ENCODE results near the gene CEBPE.

Gene CEBPE

DNA sequence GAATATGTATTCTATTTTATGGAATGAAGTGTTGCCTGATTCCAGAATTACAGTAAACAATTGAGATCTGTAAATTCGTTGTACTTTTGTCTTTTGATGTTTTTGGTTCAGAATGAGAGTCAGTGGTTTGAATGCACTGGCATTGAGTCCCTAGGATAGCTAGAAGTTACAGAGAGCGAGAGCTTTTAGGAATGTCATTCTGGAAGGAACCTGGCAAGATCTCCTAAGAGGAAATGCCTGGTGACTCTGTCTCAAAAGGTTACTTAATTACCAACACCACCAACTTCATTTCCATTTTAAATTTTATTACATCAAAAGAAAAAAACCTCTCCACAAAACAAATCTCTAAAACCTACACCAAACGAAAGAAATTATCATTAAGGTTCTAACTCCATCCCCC is 6.0 kb upstream of the CEBPE start:
- H3K27me3 ChIP-seq (ENCODE audit: control insufficient read depth in 1 of 2, insufficient read depth in 2 of 2, low read length in 2 of 2), result no peaks in the 10 kb centered on the region
- peaks cover 13 to 14% of the 10 kb centered on the region in 2 donors for H3K4me1 ChIP-seq (ENCODE audit: control insufficient read depth in 1 of 2, insufficient read depth in 2 of 2, low read length in 2 of 2)
- H3K27ac ChIP-seq (ENCODE audit: low read depth, low read length), result no peak overlapping the region
- H3K36me3 ChIP-seq (ENCODE audit: control insufficient read depth in 1 of 2, insufficient read depth in 2 of 2, low read length in 2 of 2), result peaks cover 20 to 29% of the 10 kb centered on the region in 2 donors
- H3K9me3 ChIP-seq (ENCODE audit: control insufficient read depth in 1 of 2, low read length in 2 of 2), result no peaks in the 10 kb centered on the region
- no peak overlapping the region for H3K4me3 ChIP-seq (ENCODE audit: low read depth in 1 of 2, low read length in 2 of 2)
- no peak overlapping the region for H3K9ac ChIP-seq (ENCODE audit: low read depth in 1 of 2, low read length in 2 of 2)

DNA sequence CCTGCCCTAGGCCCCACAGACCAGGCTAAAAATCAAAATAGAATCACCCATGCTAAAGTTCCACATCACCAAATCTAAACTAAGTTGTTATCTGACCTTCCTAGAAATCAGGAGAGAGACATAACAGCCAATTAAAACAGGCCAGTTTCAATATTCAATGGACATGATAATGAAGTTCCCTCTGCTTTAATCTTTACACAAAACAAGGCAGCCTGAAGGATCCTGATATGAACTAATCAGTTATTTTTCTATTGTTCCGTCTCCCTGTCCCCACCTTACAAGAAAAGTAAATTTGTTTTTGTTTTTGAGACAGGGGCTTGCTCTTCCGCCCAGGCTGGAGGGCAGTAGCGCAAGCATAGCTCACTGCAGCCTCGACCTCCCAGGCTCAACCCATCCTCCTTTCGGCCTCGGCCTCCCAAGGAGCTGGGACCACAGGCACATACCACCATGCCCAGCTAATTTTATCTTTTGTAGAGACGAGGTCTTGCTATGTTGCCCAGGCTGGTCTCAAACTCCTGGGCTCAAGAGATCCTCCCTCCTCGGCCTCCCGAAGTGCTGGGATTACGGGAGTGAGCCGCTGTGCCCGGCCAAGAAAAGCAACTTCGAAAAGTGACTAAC is 5.4 kb upstream of the CEBPE start:
- Histone ChIP-seq H3K9ac (ENCODE audit: low read depth in 1 of 2, low read length in 2 of 2) (no peak overlapping the region), H3K27me3 (ENCODE audit: control insufficient read depth in 1 of 2, insufficient read depth in 2 of 2, low read length in 2 of 2) (no peaks in the 10 kb centered on the region), H3K27ac (ENCODE audit: low read depth, low read length) (no peak overlapping the region), H3K9me3 (ENCODE audit: control insufficient read depth in 1 of 2, low read length in 2 of 2) (no peaks in the 10 kb centered on the region), H3K36me3 (ENCODE audit: control insufficient read depth in 1 of 2, insufficient read depth in 2 of 2, low read length in 2 of 2) (peaks cover 14 to 24% of the 10 kb centered on the region in 2 donors), H3K4me1 (ENCODE audit: control insufficient read depth in 1 of 2, insufficient read depth in 2 of 2, low read length in 2 of 2) (peaks cover 14 to 19% of the 10 kb centered on the region in 2 donors), H3K4me3 (ENCODE audit: low read depth in 1 of 2, low read length in 2 of 2) (no peak overlapping the region)

DNA sequence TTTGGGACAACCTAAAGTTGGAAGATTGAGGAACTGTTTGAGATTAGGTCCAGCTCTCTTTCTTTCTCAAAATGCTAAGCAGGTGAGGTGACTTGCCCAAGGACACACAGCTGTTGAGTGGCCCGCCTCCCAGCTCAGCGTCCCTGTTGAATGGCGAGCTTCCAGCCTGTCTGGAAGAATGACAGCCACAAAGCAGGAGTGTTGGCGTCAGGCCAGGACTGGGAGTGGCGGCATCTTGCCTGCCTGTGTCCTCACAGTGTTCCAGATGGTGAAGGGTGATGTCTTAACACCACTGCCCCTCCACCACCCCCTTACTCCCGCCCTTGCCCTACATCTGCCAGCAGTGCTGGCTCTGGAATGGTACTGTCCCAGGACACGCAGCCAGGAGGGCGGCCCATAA is 4.4 kb upstream of the CEBPE start:
- peaks cover 14 to 21% of the 10 kb centered on the region in 2 donors for H3K4me1 ChIP-seq (ENCODE audit: control insufficient read depth in 1 of 2, insufficient read depth in 2 of 2, low read length in 2 of 2)
- H3K36me3 ChIP-seq (ENCODE audit: control insufficient read depth in 1 of 2, insufficient read depth in 2 of 2, low read length in 2 of 2), result peaks cover 8 to 16% of the 10 kb centered on the region in 2 donors
- no peak overlapping the region for H3K27ac ChIP-seq (ENCODE audit: low read depth, low read length)
- H3K9ac ChIP-seq (ENCODE audit: low read depth in 1 of 2, low read length in 2 of 2), result no peak overlapping the region
- no peak overlapping the region for H3K4me3 ChIP-seq (ENCODE audit: low read depth in 1 of 2, low read length in 2 of 2)
- no peaks in the 10 kb centered on the region for H3K9me3 ChIP-seq (ENCODE audit: control insufficient read depth in 1 of 2, low read length in 2 of 2)
- no peaks in the 10 kb centered on the region for H3K27me3 ChIP-seq (ENCODE audit: control insufficient read depth in 1 of 2, insufficient read depth in 2 of 2, low read length in 2 of 2)

DNA sequence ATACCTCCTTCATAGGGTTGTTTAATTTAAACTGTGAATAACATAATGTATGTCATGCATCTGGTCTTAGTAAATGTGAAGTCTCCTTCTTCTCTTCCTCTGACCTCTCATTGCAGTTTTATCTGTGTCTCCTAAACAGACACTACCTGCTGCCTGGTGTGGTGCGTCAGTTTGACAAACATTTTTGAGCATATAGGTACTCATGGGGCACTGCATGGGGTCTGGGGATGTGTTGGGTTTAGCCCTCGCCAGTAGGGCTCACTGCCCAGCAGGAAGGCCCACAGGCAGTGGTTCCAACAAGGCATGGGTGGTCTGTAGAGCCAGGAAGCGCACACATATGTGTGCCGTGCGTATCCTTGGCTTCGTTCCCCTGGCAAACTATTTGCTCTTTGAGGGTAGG is 3.0 kb upstream of the CEBPE start:
- H3K9me3 ChIP-seq (ENCODE audit: control insufficient read depth in 1 of 2, low read length in 2 of 2), result no peaks in the 10 kb centered on the region
- H3K27me3 ChIP-seq (ENCODE audit: control insufficient read depth in 1 of 2, insufficient read depth in 2 of 2, low read length in 2 of 2), result no peaks in the 10 kb centered on the region
- H3K36me3 ChIP-seq (ENCODE audit: control insufficient read depth in 1 of 2, insufficient read depth in 2 of 2, low read length in 2 of 2), result peaks cover 0 to 5% of the 10 kb centered on the region in 2 donors
- H3K27ac ChIP-seq (ENCODE audit: low read depth, low read length), result no peak overlapping the region
- no peak overlapping the region for H3K9ac ChIP-seq (ENCODE audit: low read depth in 1 of 2, low read length in 2 of 2)
- H3K4me1 ChIP-seq (ENCODE audit: control insufficient read depth in 1 of 2, insufficient read depth in 2 of 2, low read length in 2 of 2), result peaks cover 14 to 21% of the 10 kb centered on the region in 2 donors
- H3K4me3 ChIP-seq (ENCODE audit: low read depth in 1 of 2, low read length in 2 of 2), result no peak overlapping the region

DNA sequence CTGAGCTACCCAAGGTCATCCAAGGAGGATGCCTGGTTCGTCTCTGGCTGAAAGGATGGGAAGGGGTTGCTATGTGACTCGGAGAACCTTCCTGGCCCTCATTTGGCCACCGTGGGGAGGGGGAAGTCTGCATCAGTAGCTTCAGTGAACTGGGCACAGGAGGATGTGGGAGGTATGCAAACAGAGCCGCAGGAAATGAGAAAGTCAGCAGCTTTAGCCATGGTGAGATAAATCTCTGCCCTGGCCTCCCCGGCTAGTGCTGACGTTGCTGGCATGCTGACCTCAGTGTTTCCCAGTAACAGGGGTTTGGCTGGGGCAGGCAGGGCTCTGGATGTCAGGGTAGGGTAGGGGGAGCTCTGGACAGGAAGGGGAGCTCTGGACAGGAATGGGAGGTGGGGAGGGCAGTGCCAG is 2.3 kb upstream of the CEBPE start:
- Histone ChIP-seq H3K9me3 (ENCODE audit: control insufficient read depth in 1 of 2, low read length in 2 of 2) (no peaks in the 10 kb centered on the region), H3K36me3 (ENCODE audit: control insufficient read depth in 1 of 2, insufficient read depth in 2 of 2, low read length in 2 of 2) (no peaks in the 10 kb centered on the region), H3K4me1 (ENCODE audit: control insufficient read depth in 1 of 2, insufficient read depth in 2 of 2, low read length in 2 of 2) (peaks cover 14 to 21% of the 10 kb centered on the region in 2 donors), H3K27me3 (ENCODE audit: control insufficient read depth in 1 of 2, insufficient read depth in 2 of 2, low read length in 2 of 2) (no peaks in the 10 kb centered on the region), H3K9ac (ENCODE audit: low read depth in 1 of 2, low read length in 2 of 2) (no peak overlapping the region), H3K27ac (ENCODE audit: low read depth, low read length) (no peak overlapping the region), H3K4me3 (ENCODE audit: low read depth in 1 of 2, low read length in 2 of 2) (no peak overlapping the region)

DNA sequence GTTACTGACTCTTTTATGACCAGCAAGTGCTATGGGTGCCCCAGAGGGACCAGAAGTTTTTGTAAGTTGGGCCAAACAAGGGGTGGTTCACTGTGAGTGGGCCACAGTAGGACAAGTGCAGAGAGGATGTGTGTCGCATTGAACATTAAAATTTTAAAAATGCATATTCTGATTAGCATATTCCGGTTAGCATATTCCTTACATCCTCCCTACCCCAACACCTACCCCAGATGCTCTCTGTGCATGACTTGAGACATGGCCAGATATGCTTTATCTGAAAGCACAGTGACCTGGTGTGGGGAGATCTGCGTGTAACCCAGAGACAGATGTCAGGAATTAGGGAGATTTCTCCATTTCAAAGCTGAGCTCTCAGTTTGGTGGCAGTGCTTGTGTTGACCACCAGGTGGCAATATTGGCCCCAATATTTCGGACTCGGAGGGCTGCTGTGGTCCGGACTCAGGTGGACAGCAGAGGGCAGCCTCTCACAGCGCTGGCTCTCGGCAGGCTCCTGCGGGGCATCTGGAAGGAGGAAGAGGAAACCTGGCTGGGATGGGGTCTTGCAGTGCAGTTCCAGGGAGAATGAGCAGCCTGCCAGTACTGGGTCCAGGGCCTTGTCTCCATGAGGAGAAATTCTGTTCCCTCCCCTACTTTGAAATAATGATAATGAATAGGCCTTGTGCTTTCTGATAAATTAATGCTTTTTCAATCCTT is 1.6 kb upstream of the CEBPE start:
- Histone ChIP-seq H3K9ac (ENCODE audit: low read depth in 1 of 2, low read length in 2 of 2) (no peak overlapping the region), H3K9me3 (ENCODE audit: control insufficient read depth in 1 of 2, low read length in 2 of 2) (no peaks in the 10 kb centered on the region), H3K27me3 (ENCODE audit: control insufficient read depth in 1 of 2, insufficient read depth in 2 of 2, low read length in 2 of 2) (peaks cover 0 to 2% of the 10 kb centered on the region in 2 donors), H3K4me3 (ENCODE audit: low read depth in 1 of 2, low read length in 2 of 2) (no peak overlapping the region), H3K27ac (ENCODE audit: low read depth, low read length) (no peak overlapping the region), H3K4me1 (ENCODE audit: control insufficient read depth in 1 of 2, insufficient read depth in 2 of 2, low read length in 2 of 2) (peaks cover 14 to 21% of the 10 kb centered on the region in 2 donors), H3K36me3 (ENCODE audit: control insufficient read depth in 1 of 2, insufficient read depth in 2 of 2, low read length in 2 of 2) (no peaks in the 10 kb centered on the region)

DNA sequence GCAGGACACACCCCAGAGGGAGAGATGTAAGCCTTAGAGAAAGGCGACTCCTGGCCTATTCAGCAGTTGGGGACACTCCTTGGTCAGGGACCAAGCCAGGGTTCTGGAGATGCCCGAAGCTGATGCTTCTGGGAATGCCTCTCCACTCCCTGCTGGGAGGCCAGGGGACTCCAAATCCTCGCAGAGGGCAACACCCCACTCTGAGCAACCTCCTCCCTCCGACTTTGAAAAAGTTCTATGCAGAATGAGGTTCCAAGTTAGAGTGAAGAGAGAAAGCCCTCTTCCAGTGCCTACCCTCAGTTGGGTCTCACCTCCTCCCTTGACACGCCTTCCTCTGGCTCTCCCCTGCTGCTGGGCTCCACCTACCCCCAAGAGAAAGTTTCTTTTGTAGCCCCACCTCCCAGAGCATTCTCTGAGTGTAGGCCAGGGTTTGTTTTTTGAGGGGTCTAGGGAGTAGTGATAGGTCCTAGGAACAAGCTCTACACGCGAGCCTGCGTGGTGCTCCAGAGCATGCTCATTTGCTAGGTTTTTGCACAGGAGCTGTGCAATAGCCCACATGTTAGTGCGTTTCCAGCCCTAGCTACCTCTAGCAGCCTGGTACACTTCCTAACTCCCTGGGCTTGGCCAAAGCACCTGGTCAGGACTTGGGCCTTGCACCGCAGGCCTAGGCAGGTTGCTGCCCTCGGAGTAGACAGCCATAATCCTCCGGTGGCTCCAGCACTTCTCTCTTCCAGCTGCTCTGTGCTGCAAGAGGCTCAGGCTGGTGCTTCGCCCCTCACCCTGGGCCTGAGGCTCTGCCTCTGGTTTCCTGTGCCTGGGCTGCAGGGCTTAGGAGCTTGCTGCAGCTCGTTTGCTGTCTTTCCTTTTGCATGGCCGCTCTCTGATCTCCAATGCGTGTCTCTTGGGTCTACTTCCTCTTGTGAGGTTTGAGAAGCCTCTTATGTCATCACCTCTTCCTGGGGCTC is 590 bp upstream of the CEBPE start:
- Histone ChIP-seq H3K4me1 (ENCODE audit: control insufficient read depth in 1 of 2, insufficient read depth in 2 of 2, low read length in 2 of 2) (peaks cover 14 to 21% of the 10 kb centered on the region in 2 donors), H3K27ac (ENCODE audit: low read depth, low read length) (no peak overlapping the region), H3K4me3 (ENCODE audit: low read depth in 1 of 2, low read length in 2 of 2) (no peak overlapping the region)

DNA sequence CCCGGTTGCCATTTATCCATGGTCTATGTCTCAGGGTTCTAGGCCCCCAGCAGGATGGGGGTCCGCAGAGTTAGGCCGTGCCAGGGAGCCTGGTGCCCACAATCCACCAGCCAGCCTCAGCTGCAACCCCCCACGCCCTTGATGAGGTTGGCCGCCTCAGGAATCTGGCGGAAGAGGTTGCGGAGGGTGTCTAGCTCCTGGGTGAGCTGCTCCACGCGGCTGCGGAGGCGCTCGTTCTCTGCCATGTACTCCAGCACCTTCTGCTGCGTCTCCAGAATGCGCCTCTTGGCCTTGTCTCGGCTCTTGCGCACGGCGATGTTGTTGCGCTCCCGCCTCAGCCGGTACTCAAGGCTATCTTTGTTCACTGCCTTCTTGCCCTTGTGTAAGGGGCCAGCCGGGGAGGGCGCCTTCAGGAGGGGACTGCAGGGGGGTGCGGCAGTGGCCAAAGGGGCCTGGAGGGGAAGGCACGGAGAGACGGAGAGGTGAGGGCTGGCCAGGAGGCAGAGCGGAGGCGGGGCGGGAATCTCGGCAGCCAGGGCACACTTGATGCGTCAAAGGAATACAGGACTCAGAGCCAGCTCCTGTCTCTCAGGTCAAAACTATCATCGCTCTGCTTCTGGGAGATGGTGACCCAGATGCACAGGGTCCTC is 1.6 kb downstream of the CEBPE start:
- peaks cover 5 to 13% of the 10 kb centered on the region in 2 donors for H3K27me3 ChIP-seq (ENCODE audit: control insufficient read depth in 1 of 2, insufficient read depth in 2 of 2, low read length in 2 of 2)
- H3K9me3 ChIP-seq (ENCODE audit: control insufficient read depth in 1 of 2, low read length in 2 of 2), result no peaks in the 10 kb centered on the region
- H3K36me3 ChIP-seq (ENCODE audit: control insufficient read depth in 1 of 2, insufficient read depth in 2 of 2, low read length in 2 of 2), result no peaks in the 10 kb centered on the region
- peaks cover 4 to 15% of the 10 kb centered on the region in 2 donors for H3K4me1 ChIP-seq (ENCODE audit: control insufficient read depth in 1 of 2, insufficient read depth in 2 of 2, low read length in 2 of 2)
- no peak overlapping the region for H3K27ac ChIP-seq (ENCODE audit: low read depth, low read length)
- H3K9ac ChIP-seq (ENCODE audit: low read depth in 1 of 2, low read length in 2 of 2), result no peak overlapping the region
- H3K4me3 ChIP-seq (ENCODE audit: low read depth in 1 of 2, low read length in 2 of 2), result no peak overlapping the region

More for the DNA sequence above, 590 bp upstream of the CEBPE start:
- no peaks in the 10 kb centered on the region for H3K9me3 ChIP-seq (ENCODE audit: control insufficient read depth in 1 of 2, low read length in 2 of 2)
- no peak overlapping the region for H3K9ac ChIP-seq (ENCODE audit: low read depth in 1 of 2, low read length in 2 of 2)
- no peaks in the 10 kb centered on the region for H3K36me3 ChIP-seq (ENCODE audit: control insufficient read depth in 1 of 2, insufficient read depth in 2 of 2, low read length in 2 of 2)
- peaks cover 0 to 9% of the 10 kb centered on the region in 2 donors for H3K27me3 ChIP-seq (ENCODE audit: control insufficient read depth in 1 of 2, insufficient read depth in 2 of 2, low read length in 2 of 2)

DNA sequence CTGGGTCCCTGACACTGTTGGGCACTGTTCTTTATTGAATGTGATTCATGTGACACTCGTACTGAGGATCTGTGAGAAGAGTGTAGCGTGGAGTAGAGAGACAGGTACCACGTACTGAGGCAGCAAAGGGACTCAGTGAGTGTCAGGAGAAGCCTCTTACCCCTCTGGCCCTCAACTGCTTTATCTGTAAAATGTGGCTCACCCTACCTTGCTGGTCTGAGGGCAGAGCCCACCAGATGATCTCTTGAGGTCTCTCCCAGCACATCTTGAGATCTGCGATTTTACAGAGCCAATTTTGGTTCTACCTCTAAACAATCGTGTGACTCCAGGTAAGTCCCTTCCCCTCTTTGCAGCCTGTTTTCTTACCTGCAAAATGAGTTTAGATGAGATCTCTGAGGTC is 3.1 kb downstream of the CEBPE start:
- Histone ChIP-seq H3K9me3 (ENCODE audit: control insufficient read depth in 1 of 2, low read length in 2 of 2) (no peaks in the 10 kb centered on the region), H3K27me3 (ENCODE audit: control insufficient read depth in 1 of 2, insufficient read depth in 2 of 2, low read length in 2 of 2) (peaks cover 13 to 16% of the 10 kb centered on the region in 2 donors), H3K36me3 (ENCODE audit: control insufficient read depth in 1 of 2, insufficient read depth in 2 of 2, low read length in 2 of 2) (no peaks in the 10 kb centered on the region), H3K27ac (ENCODE audit: low read depth, low read length) (no peak overlapping the region), H3K4me1 (ENCODE audit: control insufficient read depth in 1 of 2, insufficient read depth in 2 of 2, low read length in 2 of 2) (peaks cover under 1 to 8% of the 10 kb centered on the region in 2 donors), H3K4me3 (ENCODE audit: low read depth in 1 of 2, low read length in 2 of 2) (no peak overlapping the region), H3K9ac (ENCODE audit: low read depth in 1 of 2, low read length in 2 of 2) (no peak overlapping the region)

All from duodenal mucosa (tissue), 2 donors.